GM12873 (cell line): ENCODE measurements around the gene THEMIS.

Source experiments
- TF ChIP-seq, protein P1 (sequence below): IDR thresholded peaks from 2 replicates; pipeline ENCODE4 v1.5.1; 2012; ENCODE audit warnings: low read depth, mild to moderate bottlenecking, moderate library complexity, low read length, control low read depth; ENCODE audit not compliant: insufficient read depth; ENCODE audit errors: missing control alignments

Gene THEMIS

DNA sequence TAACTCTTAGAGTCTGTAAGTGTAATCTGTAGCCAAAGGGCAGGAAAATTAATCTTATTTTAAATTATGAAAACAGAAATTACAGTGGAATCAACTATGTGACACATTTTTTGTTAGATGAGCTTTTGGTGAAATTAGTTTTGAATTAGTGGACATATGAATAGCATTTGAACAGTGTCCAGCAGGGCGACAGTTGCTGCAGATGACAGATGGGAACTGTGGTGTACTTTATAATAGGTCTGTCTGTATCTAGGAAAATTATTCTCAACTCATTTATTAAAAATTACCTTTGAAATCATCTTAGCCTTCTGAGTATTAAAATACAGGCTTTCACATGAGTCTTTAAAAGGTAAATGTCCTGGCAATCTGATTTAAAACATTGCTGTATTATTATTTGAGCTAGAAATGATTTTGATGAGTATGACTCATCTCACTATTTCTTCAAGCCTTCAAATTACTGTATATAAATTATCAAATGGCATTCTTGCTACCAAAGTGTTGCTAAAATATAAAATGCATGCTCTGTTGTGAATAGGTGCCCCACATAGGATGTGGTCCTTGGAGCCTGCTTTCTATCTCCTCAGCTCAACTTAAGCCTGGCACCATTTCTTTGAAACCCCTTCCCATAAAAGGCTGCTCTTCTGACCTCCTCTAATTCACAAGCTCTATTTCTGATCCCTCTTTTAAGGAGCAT is 173.5 kb downstream of the THEMIS start:
- TF ChIP-seq, protein P1, sequence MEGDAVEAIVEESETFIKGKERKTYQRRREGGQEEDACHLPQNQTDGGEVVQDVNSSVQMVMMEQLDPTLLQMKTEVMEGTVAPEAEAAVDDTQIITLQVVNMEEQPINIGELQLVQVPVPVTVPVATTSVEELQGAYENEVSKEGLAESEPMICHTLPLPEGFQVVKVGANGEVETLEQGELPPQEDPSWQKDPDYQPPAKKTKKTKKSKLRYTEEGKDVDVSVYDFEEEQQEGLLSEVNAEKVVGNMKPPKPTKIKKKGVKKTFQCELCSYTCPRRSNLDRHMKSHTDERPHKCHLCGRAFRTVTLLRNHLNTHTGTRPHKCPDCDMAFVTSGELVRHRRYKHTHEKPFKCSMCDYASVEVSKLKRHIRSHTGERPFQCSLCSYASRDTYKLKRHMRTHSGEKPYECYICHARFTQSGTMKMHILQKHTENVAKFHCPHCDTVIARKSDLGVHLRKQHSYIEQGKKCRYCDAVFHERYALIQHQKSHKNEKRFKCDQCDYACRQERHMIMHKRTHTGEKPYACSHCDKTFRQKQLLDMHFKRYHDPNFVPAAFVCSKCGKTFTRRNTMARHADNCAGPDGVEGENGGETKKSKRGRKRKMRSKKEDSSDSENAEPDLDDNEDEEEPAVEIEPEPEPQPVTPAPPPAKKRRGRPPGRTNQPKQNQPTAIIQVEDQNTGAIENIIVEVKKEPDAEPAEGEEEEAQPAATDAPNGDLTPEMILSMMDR = no peak

DNA sequence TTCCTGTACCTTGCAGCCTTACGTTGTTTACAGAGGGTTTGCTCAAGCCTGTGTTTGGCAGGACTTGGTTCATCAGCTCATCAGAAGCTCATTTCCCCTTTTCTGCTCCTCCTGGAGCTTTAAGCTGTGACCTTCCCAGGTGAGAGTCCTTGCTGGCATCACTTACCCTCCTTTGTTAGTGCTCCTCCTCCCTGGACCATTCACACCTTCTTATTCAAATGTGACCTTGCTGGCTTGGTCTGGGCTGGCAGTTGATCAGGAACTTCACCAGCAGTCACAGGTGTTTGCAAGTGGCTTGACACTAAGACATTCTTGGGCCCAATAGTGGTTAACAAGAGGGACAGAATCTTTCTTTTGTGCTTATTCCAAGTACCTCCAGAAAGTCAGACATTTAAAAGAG is 175.0 kb downstream of the THEMIS start:
- TF ChIP-seq, protein P1 = no peak

DNA sequence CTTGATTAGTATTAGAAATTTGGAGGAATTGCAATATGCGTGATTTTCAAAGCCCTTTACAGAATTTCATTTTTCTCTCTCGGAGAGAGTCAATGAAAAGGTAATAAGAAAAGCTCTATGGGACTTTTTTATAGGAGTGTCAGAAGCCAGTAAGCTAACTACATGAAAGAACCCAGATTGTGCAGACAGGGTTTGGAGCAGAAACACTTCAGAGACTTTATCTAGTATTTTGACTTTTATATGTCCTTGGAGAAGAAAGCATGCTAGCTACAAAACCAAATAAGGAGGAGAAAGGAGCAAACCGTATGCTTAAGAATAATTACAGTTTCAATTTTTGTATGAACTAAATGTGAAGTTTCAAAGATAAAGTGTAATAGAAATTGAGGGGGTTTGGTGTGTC is 182.2 kb downstream of the THEMIS start:
- TF ChIP-seq, protein P1 = no peak

DNA sequence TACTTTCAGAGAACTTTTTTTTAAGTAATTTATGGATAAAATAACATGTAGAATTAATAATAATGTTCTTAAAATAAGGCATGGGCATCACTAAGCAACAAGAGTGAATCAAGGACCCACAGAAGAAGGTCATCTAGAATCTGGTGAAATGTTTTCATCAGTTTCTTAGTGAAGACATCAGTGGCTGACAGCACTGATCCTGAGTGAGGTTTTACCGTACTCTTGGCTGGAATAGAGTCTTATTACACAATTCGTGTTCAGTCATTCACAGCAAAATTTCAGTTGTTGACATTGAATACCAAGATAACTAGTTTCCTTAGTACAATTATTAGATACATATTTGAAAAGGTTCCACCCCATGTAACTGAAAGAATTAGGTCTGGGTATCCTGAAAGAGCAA is 183.5 kb downstream of the THEMIS start:
- TF ChIP-seq, protein P1 = no peak

DNA sequence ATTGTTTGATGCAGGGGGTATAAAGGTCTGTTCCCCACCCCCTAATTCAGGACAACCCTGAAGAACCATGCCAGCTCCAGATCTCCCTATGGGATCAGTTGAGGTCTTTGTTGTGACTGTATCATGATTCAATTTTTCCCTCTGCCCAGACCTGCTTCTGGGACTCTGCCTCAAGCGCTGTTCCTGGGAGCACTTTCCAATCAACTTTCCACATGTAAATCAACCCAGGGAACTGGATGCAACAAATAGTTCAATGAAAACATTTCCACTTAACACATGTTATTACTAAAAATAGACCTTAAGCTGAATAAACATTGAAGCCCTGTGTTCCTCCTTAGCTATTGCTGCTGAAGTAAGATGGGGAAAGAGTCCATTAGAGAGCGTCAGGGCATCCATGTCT is 184.4 kb downstream of the THEMIS start:
- TF ChIP-seq, protein P1 = no peak

DNA sequence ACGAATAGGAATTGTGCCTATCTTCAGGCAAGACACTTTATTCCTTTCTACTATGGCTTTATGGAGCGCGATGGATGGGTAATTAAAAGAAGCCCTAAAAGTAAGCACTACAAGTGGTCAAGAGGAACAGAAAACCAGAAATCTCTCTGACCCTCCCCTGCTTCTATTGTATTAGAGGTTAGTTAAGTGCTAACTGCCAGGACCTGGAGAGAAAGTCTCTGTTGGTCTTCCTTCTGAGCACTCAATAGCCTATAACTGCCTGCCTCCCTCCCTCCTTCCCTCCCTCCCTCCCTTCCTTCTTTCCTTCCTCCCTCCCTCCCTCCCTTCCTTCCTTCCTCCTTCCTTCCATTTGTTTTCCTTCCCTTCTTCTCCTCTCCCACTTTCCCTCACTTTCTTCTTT is 190.2 kb downstream of the THEMIS start:
- TF ChIP-seq, protein P1 = no peak

DNA sequence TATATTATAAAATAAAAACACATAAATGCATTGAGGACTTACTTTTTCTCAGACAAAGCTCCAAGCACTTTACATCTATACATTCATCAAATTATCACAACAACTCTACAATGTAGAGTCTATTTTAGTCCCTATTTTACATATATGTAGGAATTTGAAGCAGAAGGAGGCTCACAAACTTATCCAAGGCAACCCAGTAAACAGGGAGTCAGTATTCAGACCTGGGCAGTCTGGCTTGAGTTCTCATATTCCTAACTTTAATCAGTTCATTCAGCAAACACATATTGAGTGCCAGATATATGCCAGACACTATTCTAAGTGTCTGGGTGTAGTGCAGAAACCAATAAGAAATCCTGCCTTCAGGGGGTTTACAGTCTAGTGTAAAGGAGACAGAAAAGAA is 194.6 kb downstream of the THEMIS start:
- TF ChIP-seq, protein P1 = no peak
